A673 (cell line): Measurements from ENCODE around the gene C1QTNF9B. TPM values are rescaled to one million over a fixed set of nuclear protein-coding genes. Genes with fewer than 3 reads are reported as not detected.
"Not testable (repeated sequence)": the region's sequence is repeated elsewhere in the genome, so short reads cannot be mapped to it uniquely, and the experiment has no call there.

Experiments
- BruUV-seq: library from RNA; stranded (reverse); fragments of 400-500 nt; replicated peaks from 2 replicates; lab custom pipeline; 2021; lab: Mats Ljungman, UMichigan
- CTCF ChIA-PET: fragments of 300-600 bp; sonication (Branson Sonifier 250); formaldehyde crosslinking; loops from one replicate; lab custom pipeline; 2022; ENCODE audit warnings: antibody characterized with exemption; lab: Charles Lee
- POLR2A ChIA-PET: fragments of 300-600 bp; sonication (Branson Sonifier 250); formaldehyde crosslinking; loops from one replicate; lab custom pipeline; 2022; ENCODE audit warnings: antibody characterized with exemption; ENCODE audit not compliant: low non-redundant PET; lab: Charles Lee
- DNase-seq: peaks from one replicate; pipeline ENCODE4 v3.0.0-alpha.2; 2015; ENCODE audit warnings: low spot score
- H3K27ac ChIP-seq: fragments of 200-600 bp; sonication (generic); 2 replicates; pipeline ENCODE4 v1.5.1; 2016; ENCODE audit warnings: mixed run types, low read depth, mild to moderate bottlenecking, mixed read lengths, antibody characterized with exemption, low read length; ENCODE audit not compliant: poor library complexity, severe bottlenecking
- H3K27me3 ChIP-seq: fragments of 200-600 bp; sonication (generic); replicated peaks from 2 replicates; pipeline ENCODE4 v1.6.1; 2017; ENCODE audit warnings: mixed run types, low read depth, mild to moderate bottlenecking, mixed read lengths, antibody characterized with exemption, low read length; ENCODE audit not compliant: insufficient read depth, poor library complexity
- H3K36me3 ChIP-seq: fragments of 200-600 bp; sonication (generic); 2 replicates; pipeline ENCODE4 v1.6.1; 2016; ENCODE audit warnings: mixed run types, mild to moderate bottlenecking, mixed read lengths, antibody characterized with exemption, low read length; ENCODE audit not compliant: insufficient read depth, poor library complexity, severe bottlenecking
- H3K4me1 ChIP-seq: fragments of 200-600 bp; sonication (generic); 2 replicates; pipeline ENCODE4 v1.6.1; 2017; ENCODE audit warnings: mixed run types, mild to moderate bottlenecking, mixed read lengths, antibody characterized with exemption, low read length; ENCODE audit not compliant: insufficient read depth, poor library complexity, severe bottlenecking
- H3K4me3 ChIP-seq: fragments of 200-600 bp; sonication (generic); 2 replicates; pipeline ENCODE4 v1.5.1; 2016; ENCODE audit warnings: low read depth, mixed run types, mild to moderate bottlenecking, mixed read lengths, low read length; ENCODE audit not compliant: poor library complexity, severe bottlenecking
- H3K9me3 ChIP-seq: fragments of 200-600 bp; sonication (generic); 2 replicates; pipeline ENCODE4 v1.6.1; 2016; ENCODE audit warnings: mixed run types, low read depth, mild to moderate bottlenecking, mixed read lengths, antibody characterized with exemption, low read length; ENCODE audit not compliant: poor library complexity, severe bottlenecking
- EZH2 ChIP-seq: fragments of 200-600 bp; sonication (generic); IDR thresholded peaks from 2 replicates; pipeline ENCODE4 v1.6.1; 2017; ENCODE audit warnings: borderline replicate concordance, low read depth, mild to moderate bottlenecking, mixed read lengths, antibody characterized with exemption, low read length; ENCODE audit not compliant: poor library complexity, severe bottlenecking
- intact Hi-C: fragments of 100-400 bp; cut with micrococcal nuclease; formaldehyde crosslinking; loops from one replicate; pipeline ENCODE4 v1.10.0; 2022; ENCODE audit not compliant: unreplicated experiment
- total RNA-seq: library from RNA; stranded (reverse); gene quantifications from 2 replicates; pipeline ENCODE4 v1.2.3, GENCODE V29; 2021
- TF ChIP-seq, protein P1 (sequence below): fragments of 300-800, 200-600 bp; sonication (generic); conservative IDR thresholded peaks from 2 replicates; pipeline ENCODE4 v1.5.1; 2017; ENCODE audit warnings: low read depth, mild to moderate bottlenecking, antibody characterized with exemption, low read length, moderate library complexity, mixed read lengths

The C1QTNF9B gene
- total RNA-seq, 1 experiment from 2014 or later = not detected

DNA sequence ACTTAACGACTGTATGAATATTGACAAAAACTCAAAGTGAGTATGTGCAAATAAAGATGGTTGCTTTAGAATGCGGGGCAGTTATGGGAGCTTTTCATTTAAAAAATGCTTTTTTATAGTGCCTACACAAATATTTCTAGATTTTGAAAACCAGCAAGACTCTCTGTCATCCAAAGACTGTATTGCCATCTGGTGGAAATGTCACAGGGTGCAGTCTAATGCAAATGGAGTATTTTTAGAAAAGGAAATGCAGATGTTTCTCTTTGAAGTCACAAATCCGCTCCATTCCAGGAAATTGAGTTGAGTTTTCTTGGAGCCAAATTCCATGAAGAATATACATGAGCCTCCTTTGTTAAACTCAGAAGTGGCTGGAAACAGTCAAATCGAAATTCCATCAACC is 2.3 kb upstream of the C1QTNF9B start:
- CTCF ChIA-PET = interaction anchor here (0.6 to 1.1 kb wide), 4 partner anchors 62 to 1098 kb away, joined by 3 to 13 read pairs (median 4); no protein-coding TSS in a partner anchor
- Histone ChIP-seq H3K9me3 (no peaks in the 10 kb centered on the region), H3K27ac (no peak overlapping the region), H3K4me1 (peaks cover 8% of the 10 kb centered on the region), H3K4me3 (no peak overlapping the region), H3K27me3 (peaks cover 9% of the 10 kb centered on the region), H3K36me3 (no peaks in the 10 kb centered on the region)
- no TSS peak for BruUV-seq
- intact Hi-C loops = no loop called here
- TF ChIP-seq, protein P1, sequence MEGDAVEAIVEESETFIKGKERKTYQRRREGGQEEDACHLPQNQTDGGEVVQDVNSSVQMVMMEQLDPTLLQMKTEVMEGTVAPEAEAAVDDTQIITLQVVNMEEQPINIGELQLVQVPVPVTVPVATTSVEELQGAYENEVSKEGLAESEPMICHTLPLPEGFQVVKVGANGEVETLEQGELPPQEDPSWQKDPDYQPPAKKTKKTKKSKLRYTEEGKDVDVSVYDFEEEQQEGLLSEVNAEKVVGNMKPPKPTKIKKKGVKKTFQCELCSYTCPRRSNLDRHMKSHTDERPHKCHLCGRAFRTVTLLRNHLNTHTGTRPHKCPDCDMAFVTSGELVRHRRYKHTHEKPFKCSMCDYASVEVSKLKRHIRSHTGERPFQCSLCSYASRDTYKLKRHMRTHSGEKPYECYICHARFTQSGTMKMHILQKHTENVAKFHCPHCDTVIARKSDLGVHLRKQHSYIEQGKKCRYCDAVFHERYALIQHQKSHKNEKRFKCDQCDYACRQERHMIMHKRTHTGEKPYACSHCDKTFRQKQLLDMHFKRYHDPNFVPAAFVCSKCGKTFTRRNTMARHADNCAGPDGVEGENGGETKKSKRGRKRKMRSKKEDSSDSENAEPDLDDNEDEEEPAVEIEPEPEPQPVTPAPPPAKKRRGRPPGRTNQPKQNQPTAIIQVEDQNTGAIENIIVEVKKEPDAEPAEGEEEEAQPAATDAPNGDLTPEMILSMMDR = peak; percentile 65
- TF ChIP-seq EZH2 = no peak
- POLR2A ChIA-PET = no interaction called here
- peak; percentile 47 for DNase-seq

DNA sequence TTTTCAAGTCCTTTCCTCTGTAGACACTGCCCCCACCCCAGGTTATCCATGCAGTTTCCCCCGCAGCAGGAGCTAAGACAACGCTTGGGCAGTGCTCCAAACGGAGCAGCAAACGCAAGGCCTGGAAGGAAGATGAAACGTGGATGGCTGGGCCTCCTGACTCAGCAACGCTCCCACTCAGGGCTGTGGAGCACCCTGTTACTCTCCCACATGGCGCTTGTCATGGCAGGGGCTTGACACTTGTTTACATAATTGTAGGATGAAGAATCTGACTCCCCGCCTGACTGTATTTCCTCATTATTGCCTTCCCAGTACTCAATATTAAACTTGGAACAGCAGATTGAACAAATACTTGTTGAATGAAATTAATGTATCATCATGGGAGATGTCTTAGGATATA is 799 bp upstream of the C1QTNF9B start:
- no TSS peak for BruUV-seq
- TF ChIP-seq, protein P1 = no peak
- no peak for TF ChIP-seq EZH2
- ChIA-PET CTCF (no interaction called here), POLR2A (no interaction called here)
- Histone ChIP-seq H3K27ac (no peak overlapping the region), H3K27me3 (peaks cover 3% of the 10 kb centered on the region), H3K36me3 (no peaks in the 10 kb centered on the region), H3K4me1 (peaks cover 3% of the 10 kb centered on the region), H3K4me3 (no peak overlapping the region), H3K9me3 (no peaks in the 10 kb centered on the region)
- intact Hi-C loops = no loop called here
- DNase-seq = no peak

DNA sequence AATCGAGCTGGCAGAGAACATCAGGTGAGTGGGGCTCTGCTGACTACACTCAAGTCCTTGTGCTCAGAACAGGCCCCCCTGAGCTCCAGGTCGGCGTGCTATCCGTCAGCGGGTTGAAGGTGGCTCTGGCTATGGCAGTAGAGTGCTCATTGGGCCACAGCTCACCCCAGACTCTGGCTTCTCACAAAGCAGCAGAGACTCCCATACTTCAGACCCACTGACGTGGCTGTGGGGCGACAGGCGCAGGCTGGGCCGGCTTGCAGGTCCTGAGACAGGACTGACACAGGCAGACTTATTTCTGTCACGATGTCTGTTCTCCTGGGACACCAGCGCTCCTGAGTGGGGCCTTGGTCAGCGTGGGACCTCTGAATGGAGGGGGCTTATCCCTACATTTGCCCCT is 2.6 kb downstream of the C1QTNF9B start:
- H3K4me1 ChIP-seq, POLR2A ChIA-PET, H3K9me3 ChIP-seq, DNase-seq, intact Hi-C loops, H3K27ac ChIP-seq, BruUV-seq, CTCF ChIA-PET, H3K27me3 ChIP-seq, H3K36me3 ChIP-seq, H3K4me3 ChIP-seq: not testable (repeated sequence)

DNA sequence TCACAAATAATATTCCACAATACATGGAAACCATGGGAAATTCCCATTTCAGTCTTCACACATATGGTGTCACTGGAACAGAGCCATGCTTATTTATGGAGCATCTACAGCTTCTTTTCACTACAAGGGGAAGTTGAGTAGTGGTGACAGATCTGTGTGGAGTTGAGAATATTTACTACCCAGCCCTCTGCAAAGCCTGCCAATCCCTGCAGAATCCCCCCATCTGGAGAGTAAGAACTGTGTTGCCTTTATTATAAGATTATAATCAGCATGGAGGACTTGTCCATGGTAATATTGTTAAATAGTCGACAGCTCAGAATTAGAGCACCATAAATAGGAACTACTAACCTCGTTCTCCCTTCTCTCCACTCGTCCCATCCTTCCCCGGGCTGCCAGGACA is 3.5 kb downstream of the C1QTNF9B start:
- BruUV-seq, H3K27ac ChIP-seq, intact Hi-C loops, H3K27me3 ChIP-seq, H3K4me1 ChIP-seq, POLR2A ChIA-PET, CTCF ChIA-PET, DNase-seq, H3K4me3 ChIP-seq, H3K9me3 ChIP-seq, H3K36me3 ChIP-seq: not testable (repeated sequence)
